ENCODE measurements around the gene LRRC2.

Gene LRRC2

DNA sequence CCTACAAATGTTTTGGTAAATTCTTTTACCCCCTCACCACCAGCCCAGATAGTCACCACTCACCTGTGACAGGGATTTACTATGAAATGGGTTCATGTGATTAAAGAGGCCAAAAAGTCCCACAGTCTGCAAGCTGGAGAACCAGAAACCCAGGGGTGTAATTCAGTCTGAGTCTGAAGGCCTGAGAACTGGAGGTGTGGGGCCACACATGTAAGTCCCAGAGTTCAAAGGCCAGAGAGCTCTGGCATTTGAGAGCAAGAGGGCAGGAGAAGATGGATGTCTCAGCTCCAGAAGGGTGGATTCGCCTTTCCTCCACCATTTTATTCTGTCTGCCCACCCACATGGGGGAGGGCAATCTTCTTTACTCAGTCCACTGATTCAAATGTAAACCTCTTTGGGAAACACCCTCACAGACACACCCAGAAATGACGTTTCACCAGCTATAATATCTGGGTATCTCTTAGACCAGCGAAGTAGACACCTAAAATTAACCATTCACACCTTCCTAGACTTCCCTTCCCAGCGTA lies 56.4 kb downstream of the LRRC2 start:
- Histone ChIP-seq H3K27me3 (ENCODE audit: control insufficient read depth, insufficient read depth, low read length) (no peaks in the 10 kb centered on the region), H2AFZ (no peak overlapping the region), H3K4me3 (ENCODE audit: low read depth, low read length) (no peak overlapping the region), H3K9me3 (ENCODE audit: control insufficient read depth, low read length) (no peaks in the 10 kb centered on the region), H3K4me2 (ENCODE audit: low read length) (no peak overlapping the region), H3K79me2 (no peaks in the 10 kb centered on the region), H3K27ac (no peak overlapping the region), H3K4me1 (no peaks in the 10 kb centered on the region), H3K9ac (no peak overlapping the region), H3K36me3 (ENCODE audit: control insufficient read depth, insufficient read depth, low read length) (no peaks in the 10 kb centered on the region)
- TF ChIP-seq, protein P1, sequence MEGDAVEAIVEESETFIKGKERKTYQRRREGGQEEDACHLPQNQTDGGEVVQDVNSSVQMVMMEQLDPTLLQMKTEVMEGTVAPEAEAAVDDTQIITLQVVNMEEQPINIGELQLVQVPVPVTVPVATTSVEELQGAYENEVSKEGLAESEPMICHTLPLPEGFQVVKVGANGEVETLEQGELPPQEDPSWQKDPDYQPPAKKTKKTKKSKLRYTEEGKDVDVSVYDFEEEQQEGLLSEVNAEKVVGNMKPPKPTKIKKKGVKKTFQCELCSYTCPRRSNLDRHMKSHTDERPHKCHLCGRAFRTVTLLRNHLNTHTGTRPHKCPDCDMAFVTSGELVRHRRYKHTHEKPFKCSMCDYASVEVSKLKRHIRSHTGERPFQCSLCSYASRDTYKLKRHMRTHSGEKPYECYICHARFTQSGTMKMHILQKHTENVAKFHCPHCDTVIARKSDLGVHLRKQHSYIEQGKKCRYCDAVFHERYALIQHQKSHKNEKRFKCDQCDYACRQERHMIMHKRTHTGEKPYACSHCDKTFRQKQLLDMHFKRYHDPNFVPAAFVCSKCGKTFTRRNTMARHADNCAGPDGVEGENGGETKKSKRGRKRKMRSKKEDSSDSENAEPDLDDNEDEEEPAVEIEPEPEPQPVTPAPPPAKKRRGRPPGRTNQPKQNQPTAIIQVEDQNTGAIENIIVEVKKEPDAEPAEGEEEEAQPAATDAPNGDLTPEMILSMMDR (IDR thresholded peaks at IDR 0.05): no peak

DNA sequence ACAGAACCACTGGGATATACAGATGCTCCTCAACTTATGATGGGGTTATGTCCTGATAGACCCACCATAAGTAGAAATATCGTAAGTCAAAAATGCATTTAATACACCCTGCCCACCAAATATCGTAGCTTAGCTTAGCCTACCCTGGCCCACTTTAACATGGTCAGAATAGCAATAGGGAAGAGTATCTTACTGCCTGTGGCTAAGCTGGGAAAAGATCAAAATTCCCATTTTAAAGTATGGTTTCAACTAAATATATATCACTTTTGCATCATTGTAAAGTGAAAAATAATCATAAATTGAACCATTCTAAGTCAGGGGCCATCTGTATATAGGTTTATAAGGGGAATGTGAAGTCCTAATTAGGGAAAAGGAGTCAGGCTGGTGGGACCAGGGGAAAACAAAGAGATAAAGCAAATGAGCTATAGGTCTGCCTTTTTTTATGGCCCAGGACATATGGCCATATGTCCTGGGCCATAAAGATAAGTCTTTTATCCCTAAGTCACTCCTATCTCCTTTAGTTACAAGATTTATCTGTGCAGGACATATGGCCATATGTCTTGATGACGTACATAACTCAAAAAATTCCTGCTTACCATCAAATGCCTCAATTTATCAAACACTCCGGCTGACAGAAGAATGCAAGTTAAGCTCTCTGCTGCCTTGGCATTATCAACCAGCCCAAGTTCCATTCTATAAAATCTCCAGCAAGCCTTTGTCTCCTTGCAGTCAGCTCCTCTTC lies 57.1 kb downstream of the LRRC2 start:
- Histone ChIP-seq H3K27me3 (ENCODE audit: control insufficient read depth, insufficient read depth, low read length) (no peaks in the 10 kb centered on the region), H3K36me3 (ENCODE audit: control insufficient read depth, insufficient read depth, low read length) (no peaks in the 10 kb centered on the region), H3K4me3 (ENCODE audit: low read depth, low read length) (no peak overlapping the region), H3K4me2 (ENCODE audit: low read length) (no peak overlapping the region), H3K9ac (no peak overlapping the region), H3K9me3 (ENCODE audit: control insufficient read depth, low read length) (no peaks in the 10 kb centered on the region), H3K79me2 (no peaks in the 10 kb centered on the region), H3K27ac (no peak overlapping the region), H3K4me1 (no peaks in the 10 kb centered on the region), H2AFZ (no peak overlapping the region)
- TF ChIP-seq, protein P1 (IDR thresholded peaks at IDR 0.05): no peak

DNA sequence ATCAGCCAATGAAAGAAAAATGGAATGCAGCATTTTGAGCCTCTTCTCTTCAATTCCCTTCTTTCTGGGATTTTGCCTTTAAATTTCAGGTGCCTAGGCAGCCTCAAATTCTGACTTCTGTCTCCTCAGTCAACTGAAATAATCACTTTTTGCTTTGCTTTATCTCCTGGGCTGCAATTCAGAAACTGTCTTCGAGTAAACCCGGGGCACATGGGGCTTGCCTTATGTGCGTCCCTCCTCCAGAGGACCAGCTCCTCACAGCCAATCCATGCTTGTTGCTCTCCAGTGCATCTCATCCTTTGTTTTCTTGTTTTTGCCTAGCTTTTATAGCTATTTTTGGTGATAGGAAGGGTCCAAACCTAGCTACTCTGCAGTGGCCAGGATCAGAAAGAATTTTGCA lies 59.6 kb downstream of the LRRC2 start:
- Histone ChIP-seq H3K36me3 (ENCODE audit: control insufficient read depth, insufficient read depth, low read length) (no peaks in the 10 kb centered on the region), H2AFZ (no peak overlapping the region), H3K9ac (no peak overlapping the region), H3K79me2 (no peaks in the 10 kb centered on the region), H3K4me3 (ENCODE audit: low read depth, low read length) (no peak overlapping the region), H3K27ac (no peak overlapping the region), H3K9me3 (ENCODE audit: control insufficient read depth, low read length) (no peaks in the 10 kb centered on the region), H3K27me3 (ENCODE audit: control insufficient read depth, insufficient read depth, low read length) (no peaks in the 10 kb centered on the region), H3K4me2 (ENCODE audit: low read length) (no peak overlapping the region), H3K4me1 (peaks cover 7% of the 10 kb centered on the region)
- TF ChIP-seq, protein P1 (IDR thresholded peaks at IDR 0.05): no peak

DNA sequence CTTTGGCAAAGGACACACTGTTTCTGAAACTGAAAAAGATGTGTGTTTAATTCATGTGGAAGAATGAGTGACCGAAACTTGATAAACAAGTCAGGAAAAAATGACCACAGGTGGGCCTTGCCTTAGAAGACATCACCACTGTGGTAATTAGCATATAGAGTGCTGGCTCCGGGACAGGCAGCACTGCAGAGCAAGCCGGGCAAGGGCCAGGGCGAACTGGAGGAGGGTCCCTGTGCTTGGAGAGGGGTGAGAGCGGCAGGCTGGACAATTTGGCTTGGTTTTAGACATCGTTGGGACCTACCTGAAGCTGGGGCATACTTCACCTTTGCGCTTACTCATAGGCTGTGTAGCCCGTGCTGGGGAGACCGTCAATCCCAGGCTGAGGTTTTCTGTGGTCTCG lies 60.1 kb downstream of the LRRC2 start:
- TF ChIP-seq, protein P1 (IDR thresholded peaks at IDR 0.05): no peak
- Histone ChIP-seq H3K4me2 (ENCODE audit: low read length) (no peak overlapping the region), H3K79me2 (no peaks in the 10 kb centered on the region), H2AFZ (no peak overlapping the region), H3K9me3 (ENCODE audit: control insufficient read depth, low read length) (no peaks in the 10 kb centered on the region), H3K27ac (no peak overlapping the region), H3K36me3 (ENCODE audit: control insufficient read depth, insufficient read depth, low read length) (no peaks in the 10 kb centered on the region), H3K9ac (no peak overlapping the region), H3K4me1 (peaks cover 12% of the 10 kb centered on the region), H3K27me3 (ENCODE audit: control insufficient read depth, insufficient read depth, low read length) (no peaks in the 10 kb centered on the region), H3K4me3 (ENCODE audit: low read depth, low read length) (no peak overlapping the region)

DNA sequence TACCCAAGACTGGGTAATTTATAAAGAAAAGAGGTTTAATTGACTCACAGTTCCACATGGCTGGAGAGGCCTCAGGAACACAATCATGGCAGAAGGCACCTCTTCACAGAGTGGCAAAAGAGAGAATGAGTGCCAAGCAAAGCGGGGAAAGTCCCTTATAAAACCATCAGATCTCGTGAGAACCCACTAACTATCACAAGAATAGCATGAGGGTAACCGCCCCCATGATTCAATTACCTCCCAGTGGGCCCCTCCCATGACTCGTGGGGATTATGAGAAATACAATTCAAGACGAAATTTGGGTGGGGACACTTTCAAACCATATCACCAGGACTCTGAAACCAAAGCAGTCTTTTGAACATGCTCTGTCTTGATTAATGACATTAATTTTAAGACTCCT lies 61.3 kb downstream of the LRRC2 start:
- Histone ChIP-seq H3K9me3 (ENCODE audit: control insufficient read depth, low read length) (no peaks in the 10 kb centered on the region), H3K27me3 (ENCODE audit: control insufficient read depth, insufficient read depth, low read length) (no peaks in the 10 kb centered on the region), H3K4me1 (peaks cover 12% of the 10 kb centered on the region)

More for the DNA sequence above, 61.3 kb downstream of the LRRC2 start:
- no peak overlapping the region for H3K27ac ChIP-seq
- H3K79me2 ChIP-seq: no peaks in the 10 kb centered on the region
- H3K9ac ChIP-seq: no peak overlapping the region
- no peak overlapping the region for H3K4me2 ChIP-seq (ENCODE audit: low read length)
- H3K36me3 ChIP-seq (ENCODE audit: control insufficient read depth, insufficient read depth, low read length): no peaks in the 10 kb centered on the region
- H3K4me3 ChIP-seq (ENCODE audit: low read depth, low read length): no peak overlapping the region
- TF ChIP-seq, protein P1 (IDR thresholded peaks at IDR 0.05): no peak
- H2AFZ ChIP-seq: no peak overlapping the region
